ENCODE measurements around the gene AIM2.
"Not testable (repeated sequence)": the region's sequence is repeated elsewhere in the genome, so short reads cannot be mapped to it uniquely, and the experiment has no call there.

AIM2 gene

GRCh38 chr1:159076438-159077119 is at the start of gene AIM2:
Gene AIM2 (minus strand): TSS chr1:159076766. CDS start chr1:159073499, 3,267 bp downstream.
- peak within 1 kb of the TSS in 20 of 21 experiments; percentile 0 to 92 (median 72) for H3K27ac ChIP-seq
- H3K4me3 ChIP-seq, result peak within 1 kb of the TSS in 3 of 7 experiments; percentile 4 to 21 (median 6)

GRCh38 chr1:159123587-159123986 is 47.0 kb upstream of the AIM2 start:
- H3K4me3 ChIP-seq, result no peak overlapping the region
- no peak overlapping the region for H3K27ac ChIP-seq

GRCh38 chr1:159122005-159122621 is 45.5 kb upstream of the AIM2 start:
- no peak overlapping the region for H3K27ac ChIP-seq

GRCh38 chr1:159121526-159121925 is 45.0 kb upstream of the AIM2 start:
- Histone ChIP-seq H3K27ac (no peak overlapping the region), H3K4me3 (no peak overlapping the region)

More at GRCh38 chr1:159122005-159122621, 45.5 kb upstream of the AIM2 start:
- H3K4me3 ChIP-seq, result no peak overlapping the region

- H3K27ac ChIP-seq, result no peak overlapping the region
- H3K4me3 ChIP-seq, result no peak overlapping the region
Measured at GRCh38 chr1:159120317-159120716, 43.8 kb upstream of the AIM2 start.

- Histone ChIP-seq H3K4me3 (no peak overlapping the region), H3K27ac (peak overlapping the region in 12 of 21 experiments; percentile 16 to 72 (median 40))
Measured at GRCh38 chr1:159113596-159114433, 37.2 kb upstream of the AIM2 start.

- H3K4me3 ChIP-seq, H3K27ac ChIP-seq: not testable (repeated sequence)
Measured at GRCh38 chr1:159103021-159103420, 26.5 kb upstream of the AIM2 start.

- H3K4me3 ChIP-seq, result no peak overlapping the region
- no peak overlapping the region for H3K27ac ChIP-seq
Measured at GRCh38 chr1:159100589-159100988, 24.0 kb upstream of the AIM2 start.

- Histone ChIP-seq H3K4me3 (no peak overlapping the region), H3K27ac (no peak overlapping the region)
Measured at GRCh38 chr1:159098596-159098995, 22.0 kb upstream of the AIM2 start.

- Histone ChIP-seq H3K4me3 (no peak overlapping the region), H3K27ac (peak overlapping the region in 10 of 21 experiments; percentile 18 to 81 (median 56))
Measured at GRCh38 chr1:159092036-159092760, 15.6 kb upstream of the AIM2 start.

GRCh38 chr1:159091607-159092031 is 15.1 kb upstream of the AIM2 start:
- H3K4me3 ChIP-seq, result no peak overlapping the region
- H3K27ac ChIP-seq, result peak overlapping the region in 10 of 21 experiments; percentile 8 to 81 (median 54)

- Histone ChIP-seq H3K27ac (peak overlapping the region in 9 of 21 experiments; percentile 8 to 81 (median 53)), H3K4me3 (no peak overlapping the region)
Measured at GRCh38 chr1:159091180-159091560, 14.6 kb upstream of the AIM2 start.

GRCh38 chr1:159090286-159091179 is 14.0 kb upstream of the AIM2 start:
- Histone ChIP-seq H3K27ac (peak overlapping the region in 5 of 21 experiments; percentile 22 to 81 (median 56)), H3K4me3 (no peak overlapping the region)

GRCh38 chr1:159089184-159089791 is 12.7 kb upstream of the AIM2 start:
- Histone ChIP-seq H3K27ac (no peak overlapping the region), H3K4me3 (no peak overlapping the region)

- Histone ChIP-seq H3K4me3 (no peak overlapping the region), H3K27ac (peak overlapping the region in 1 of 21 experiments; percentile 56)
Measured at GRCh38 chr1:159088546-159089183, 12.1 kb upstream of the AIM2 start.

- Histone ChIP-seq H3K4me3 (no peak overlapping the region), H3K27ac (peak overlapping the region in 1 of 21 experiments; percentile 56)
Measured at GRCh38 chr1:159088050-159088449, 11.5 kb upstream of the AIM2 start.

- Histone ChIP-seq H3K4me3 (no peak overlapping the region), H3K27ac (peak overlapping the region in 1 of 21 experiments; percentile 17)
Measured at GRCh38 chr1:159084867-159085266, 8.3 kb upstream of the AIM2 start.

- Histone ChIP-seq H3K4me3 (no peak overlapping the region), H3K27ac (peak overlapping the region in 2 of 21 experiments; percentile 17 to 26)
Measured at GRCh38 chr1:159084152-159084551, 7.6 kb upstream of the AIM2 start.

Data from skin epidermis (tissue), 12 donors.